Caco-2 (cell line): ENCODE results near the gene TTC38. TPM values are rescaled to one million over a fixed set of nuclear protein-coding genes. Genes with fewer than 3 reads are reported as not detected.

Experiments
- BruUV-seq: library from RNA; stranded (reverse); fragments of 400-500 nt; replicated peaks from 2 replicates; lab custom pipeline; 2021; lab: Mats Ljungman, UMichigan
- CTCF ChIA-PET: fragments of 300-600 bp; sonication (Branson Sonifier 250); formaldehyde crosslinking; loops from one replicate; lab custom pipeline; 2022; ENCODE audit warnings: antibody characterized with exemption; lab: Charles Lee
- POLR2A ChIA-PET: fragments of 300-600 bp; sonication (Branson Sonifier 250); formaldehyde crosslinking; loops from one replicate; lab custom pipeline; 2022; ENCODE audit warnings: antibody characterized with exemption; lab: Charles Lee
- DNase-seq, 2 experiments: peaks; one replicate each; pipeline versions ENCODE4 v3.0.0 to v3.0.0-alpha.2; 2020 to 2022
- H3K27me3 ChIP-seq: replicated peaks from 2 replicates; pipeline ENCODE4 v1.6.0; 2011; ENCODE audit warnings: low read length; ENCODE audit not compliant: control insufficient read depth, insufficient read depth
- H3K36me3 ChIP-seq: 2 replicates; pipeline ENCODE4 v1.5.1; 2011; ENCODE audit warnings: low read length; ENCODE audit not compliant: control insufficient read depth, insufficient read depth
- H3K4me1 ChIP-seq: fragments of 250-450 bp; sonication (Bioruptor Pico); 2 replicates; pipeline ENCODE4 v1.5.1; 2020; ENCODE audit warnings: mild to moderate bottlenecking
- H3K4me3 ChIP-seq: 2 replicates; pipeline ENCODE4 v1.5.1; 2011; ENCODE audit warnings: low read depth, mild to moderate bottlenecking, control low read depth, low read length
- H3K9me3 ChIP-seq: fragments of 250-450 bp; sonication (Bioruptor Pico); 2 replicates; pipeline ENCODE4 v1.5.1; 2020; ENCODE audit warnings: mild to moderate bottlenecking, moderate library complexity
- H3K27ac Mint-ChIP-seq: one replicate; pipeline ENCODE4 v1.8.0; 2022; ENCODE audit warnings: mixed read lengths; ENCODE audit not compliant: unreplicated experiment
- H3K27me3 Mint-ChIP-seq: one replicate; pipeline ENCODE4 v1.8.0; 2022; ENCODE audit warnings: mixed read lengths; ENCODE audit not compliant: insufficient read depth, unreplicated experiment
- H3K36me3 Mint-ChIP-seq: one replicate; pipeline ENCODE4 v1.8.0; 2022; ENCODE audit warnings: mild to moderate bottlenecking, mixed read lengths; ENCODE audit not compliant: insufficient read depth, unreplicated experiment
- H3K4me1 Mint-ChIP-seq: one replicate; pipeline ENCODE4 v1.8.0; 2022; ENCODE audit warnings: low read depth, mixed read lengths; ENCODE audit not compliant: unreplicated experiment
- H3K4me3 Mint-ChIP-seq: one replicate; pipeline ENCODE4 v1.8.0; 2022; ENCODE audit warnings: mild to moderate bottlenecking, moderate library complexity, mixed read lengths; ENCODE audit not compliant: unreplicated experiment
- H3K9me3 Mint-ChIP-seq: one replicate; pipeline ENCODE4 v1.8.0; 2022; ENCODE audit warnings: mixed read lengths; ENCODE audit not compliant: unreplicated experiment
- intact Hi-C: fragments of 100-400 bp; cut with micrococcal nuclease; formaldehyde crosslinking; loops from one replicate; pipeline ENCODE4 v1.10.0; 2022; ENCODE audit not compliant: unreplicated experiment
- total RNA-seq: library from RNA; stranded (reverse); gene quantifications from 2 replicates; pipeline ENCODE4 v1.2.3, GENCODE V29; 2022
- TF ChIP-seq, protein P1 (sequence below), 2 experiments: fragments of 200-600 bp in 1 of 2; IDR thresholded peaks; 1 replicate in 1 of 2; 2 replicates in 1 of 2; pipeline versions ENCODE4 v1.5.1 to v1.8.0; 2011 to 2022; ENCODE audit warnings: antibody characterized with exemption in 1 of 2, control low read depth in 1 of 2, inconsistent platforms in 1 of 2, low read depth in 1 of 2, low read length in 1 of 2, mild to moderate bottlenecking in 1 of 2, moderate library complexity in 1 of 2; ENCODE audit not compliant: insufficient read depth in 1 of 2, severe bottlenecking in 1 of 2, unreplicated experiment in 1 of 2

TTC38 gene
- total RNA-seq, 1 experiment from 2014 or later: 44.5 TPM

DNA sequence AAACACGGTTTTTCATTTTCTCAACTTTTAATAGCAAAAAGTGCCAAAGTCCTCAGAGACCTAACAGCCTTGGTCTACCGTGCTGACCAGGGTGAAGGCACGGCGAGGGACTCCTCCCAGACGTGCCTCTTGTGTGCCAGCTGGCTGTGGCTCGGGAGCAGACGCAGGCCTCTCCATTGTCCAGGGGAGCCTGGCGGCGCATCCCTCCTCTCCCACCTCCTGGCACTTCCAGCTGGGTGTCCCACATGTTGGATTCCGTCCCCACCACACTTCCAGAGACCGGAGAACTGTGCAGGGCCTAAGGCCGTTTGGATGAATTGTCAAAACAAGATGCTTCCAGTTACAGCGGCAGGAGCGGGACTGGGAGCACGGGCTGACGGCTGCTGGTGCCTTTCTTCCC is 29.3 kb upstream of the TTC38 start:
- CTCF ChIA-PET: interaction anchor here (0.5 kb wide), 1 partner anchor 78 kb away, joined by 3 read pairs; no protein-coding TSS in a partner anchor
- H3K4me1 ChIP-seq: peaks cover 10% of the 10 kb centered on the region; the same call in 1 of the 2 replicates
- H3K36me3 Mint-ChIP-seq: no peaks in the 10 kb centered on the region
- H3K9me3 ChIP-seq: no peaks in the 10 kb centered on the region
- H3K4me3 ChIP-seq: no peak overlapping the region
- H3K27ac Mint-ChIP-seq: no peak overlapping the region
- H3K27me3 ChIP-seq: no peaks in the 10 kb centered on the region
- intact Hi-C loops: no loop called here
- DNase-seq: no peak
- no peaks in the 10 kb centered on the region for H3K27me3 Mint-ChIP-seq
- TF ChIP-seq, protein P1, sequence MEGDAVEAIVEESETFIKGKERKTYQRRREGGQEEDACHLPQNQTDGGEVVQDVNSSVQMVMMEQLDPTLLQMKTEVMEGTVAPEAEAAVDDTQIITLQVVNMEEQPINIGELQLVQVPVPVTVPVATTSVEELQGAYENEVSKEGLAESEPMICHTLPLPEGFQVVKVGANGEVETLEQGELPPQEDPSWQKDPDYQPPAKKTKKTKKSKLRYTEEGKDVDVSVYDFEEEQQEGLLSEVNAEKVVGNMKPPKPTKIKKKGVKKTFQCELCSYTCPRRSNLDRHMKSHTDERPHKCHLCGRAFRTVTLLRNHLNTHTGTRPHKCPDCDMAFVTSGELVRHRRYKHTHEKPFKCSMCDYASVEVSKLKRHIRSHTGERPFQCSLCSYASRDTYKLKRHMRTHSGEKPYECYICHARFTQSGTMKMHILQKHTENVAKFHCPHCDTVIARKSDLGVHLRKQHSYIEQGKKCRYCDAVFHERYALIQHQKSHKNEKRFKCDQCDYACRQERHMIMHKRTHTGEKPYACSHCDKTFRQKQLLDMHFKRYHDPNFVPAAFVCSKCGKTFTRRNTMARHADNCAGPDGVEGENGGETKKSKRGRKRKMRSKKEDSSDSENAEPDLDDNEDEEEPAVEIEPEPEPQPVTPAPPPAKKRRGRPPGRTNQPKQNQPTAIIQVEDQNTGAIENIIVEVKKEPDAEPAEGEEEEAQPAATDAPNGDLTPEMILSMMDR (IDR thresholded peaks at IDR 0.05; ENCODE audit: insufficient read depth in 1 of 2, low read depth in 1 of 2, low read length in 1 of 2, severe bottlenecking in 1 of 2, unreplicated experiment in 1 of 2): no peak
- no peaks in the 10 kb centered on the region for H3K9me3 Mint-ChIP-seq
- H3K4me1 Mint-ChIP-seq: no peaks in the 10 kb centered on the region
- no peaks in the 10 kb centered on the region for H3K36me3 ChIP-seq
- no TSS peak for BruUV-seq
- no peak overlapping the region for H3K4me3 Mint-ChIP-seq
- POLR2A ChIA-PET: no interaction called here

GRCh38 chr22:46239261-46240048 is 28.4 kb upstream of the TTC38 start:
- intact Hi-C loops: no loop called here
- Histone ChIP-seq H3K4me3 (no peak overlapping the region), H3K9me3 (no peaks in the 10 kb centered on the region), H3K27me3 (no peaks in the 10 kb centered on the region), H3K36me3 (no peaks in the 10 kb centered on the region), H3K4me1 (peaks cover 10% of the 10 kb centered on the region; the same call in 1 of the 2 replicates)
- BruUV-seq: no TSS peak
- H3K27me3 Mint-ChIP-seq: no peaks in the 10 kb centered on the region
- no peaks in the 10 kb centered on the region for H3K9me3 Mint-ChIP-seq
- CTCF ChIA-PET: no interaction called here
- TF ChIP-seq, protein P1 (IDR thresholded peaks at IDR 0.05; ENCODE audit: insufficient read depth in 1 of 2, low read depth in 1 of 2, low read length in 1 of 2, severe bottlenecking in 1 of 2, unreplicated experiment in 1 of 2): no peak
- H3K27ac Mint-ChIP-seq: no peak overlapping the region
- POLR2A ChIA-PET: no interaction called here
- no peaks in the 10 kb centered on the region for H3K4me1 Mint-ChIP-seq
- H3K4me3 Mint-ChIP-seq: no peak overlapping the region
- no peak for DNase-seq
- no peaks in the 10 kb centered on the region for H3K36me3 Mint-ChIP-seq

DNA sequence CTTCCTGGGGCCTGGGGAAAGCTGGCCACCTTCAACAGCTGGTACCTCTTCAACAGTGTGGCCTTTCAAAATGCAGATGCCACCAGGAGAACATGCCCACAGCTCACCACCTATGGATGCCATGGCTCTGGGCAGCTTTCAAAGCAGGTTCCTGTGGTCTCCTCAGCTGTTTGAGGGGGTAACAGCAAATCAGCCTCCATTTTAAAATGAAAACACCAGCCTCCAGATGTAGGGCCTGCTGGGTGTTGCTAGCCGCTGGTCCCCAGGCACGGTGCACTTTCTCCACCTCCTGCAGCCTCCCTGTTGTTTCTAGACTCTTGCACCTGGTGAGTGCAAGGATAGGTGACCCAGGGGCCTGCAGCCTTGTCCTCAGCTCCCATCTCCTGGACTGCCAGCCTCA is 27.7 kb upstream of the TTC38 start:
- TF ChIP-seq, protein P1 (IDR thresholded peaks at IDR 0.05; ENCODE audit: insufficient read depth in 1 of 2, low read depth in 1 of 2, low read length in 1 of 2, severe bottlenecking in 1 of 2, unreplicated experiment in 1 of 2): no peak
- no peaks in the 10 kb centered on the region for H3K36me3 ChIP-seq
- no peak overlapping the region for H3K4me3 ChIP-seq
- Mint-ChIP-seq H3K27me3 (no peaks in the 10 kb centered on the region), H3K4me3 (no peak overlapping the region), H3K4me1 (no peaks in the 10 kb centered on the region), H3K36me3 (no peaks in the 10 kb centered on the region), H3K9me3 (no peaks in the 10 kb centered on the region), H3K27ac (no peak overlapping the region)
- no peak for DNase-seq
- no TSS peak for BruUV-seq
- peaks cover 10% of the 10 kb centered on the region; the same call in 1 of the 2 replicates for H3K4me1 ChIP-seq
- no peaks in the 10 kb centered on the region for H3K9me3 ChIP-seq
- H3K27me3 ChIP-seq: no peaks in the 10 kb centered on the region
- intact Hi-C loops: no loop called here
- ChIA-PET POLR2A (no interaction called here), CTCF (no interaction called here)
